Measurements from ENCODE around the gene APEH. TPM values are rescaled to one million over a fixed set of nuclear protein-coding genes. Genes with fewer than 3 reads are reported as not detected.

The APEH gene
- total and polyA plus RNA-seq, 2 experiments from 2014 or later, result 170 to 264 TPM

DNA sequence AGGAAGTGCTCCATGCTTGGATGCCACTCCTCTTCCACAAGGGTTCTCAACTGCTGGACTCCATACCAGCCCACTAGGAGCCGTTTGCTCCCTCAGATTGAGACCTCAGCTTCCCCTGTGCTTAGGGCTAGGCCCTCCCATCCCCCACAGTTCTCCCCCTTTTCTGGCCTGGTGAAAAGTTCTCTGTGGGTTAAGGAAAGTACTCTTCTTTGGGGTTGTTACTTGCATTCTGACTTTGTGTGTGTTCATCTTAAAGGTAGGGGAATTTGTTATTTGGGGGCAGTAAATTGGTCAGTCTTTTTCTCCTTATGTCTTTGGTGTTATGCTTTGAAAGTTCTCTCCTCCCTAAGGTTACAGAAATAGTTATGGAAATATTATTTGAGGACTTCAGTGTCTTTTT lies 24.0 kb upstream of the APEH start (continued):
- TF ChIP-seq CTCF (conservative IDR thresholded peaks at IDR 0.05; ENCODE audit: low read depth in 2 of 2) (no peak), JUNB (IDR thresholded peaks at IDR 0.05; ENCODE audit: unreplicated experiment) (no peak), ZNF114 (CRISPR knock-in tag; IDR thresholded peaks at IDR 0.05) (no peak)
- TF ChIP-seq, protein P1, sequence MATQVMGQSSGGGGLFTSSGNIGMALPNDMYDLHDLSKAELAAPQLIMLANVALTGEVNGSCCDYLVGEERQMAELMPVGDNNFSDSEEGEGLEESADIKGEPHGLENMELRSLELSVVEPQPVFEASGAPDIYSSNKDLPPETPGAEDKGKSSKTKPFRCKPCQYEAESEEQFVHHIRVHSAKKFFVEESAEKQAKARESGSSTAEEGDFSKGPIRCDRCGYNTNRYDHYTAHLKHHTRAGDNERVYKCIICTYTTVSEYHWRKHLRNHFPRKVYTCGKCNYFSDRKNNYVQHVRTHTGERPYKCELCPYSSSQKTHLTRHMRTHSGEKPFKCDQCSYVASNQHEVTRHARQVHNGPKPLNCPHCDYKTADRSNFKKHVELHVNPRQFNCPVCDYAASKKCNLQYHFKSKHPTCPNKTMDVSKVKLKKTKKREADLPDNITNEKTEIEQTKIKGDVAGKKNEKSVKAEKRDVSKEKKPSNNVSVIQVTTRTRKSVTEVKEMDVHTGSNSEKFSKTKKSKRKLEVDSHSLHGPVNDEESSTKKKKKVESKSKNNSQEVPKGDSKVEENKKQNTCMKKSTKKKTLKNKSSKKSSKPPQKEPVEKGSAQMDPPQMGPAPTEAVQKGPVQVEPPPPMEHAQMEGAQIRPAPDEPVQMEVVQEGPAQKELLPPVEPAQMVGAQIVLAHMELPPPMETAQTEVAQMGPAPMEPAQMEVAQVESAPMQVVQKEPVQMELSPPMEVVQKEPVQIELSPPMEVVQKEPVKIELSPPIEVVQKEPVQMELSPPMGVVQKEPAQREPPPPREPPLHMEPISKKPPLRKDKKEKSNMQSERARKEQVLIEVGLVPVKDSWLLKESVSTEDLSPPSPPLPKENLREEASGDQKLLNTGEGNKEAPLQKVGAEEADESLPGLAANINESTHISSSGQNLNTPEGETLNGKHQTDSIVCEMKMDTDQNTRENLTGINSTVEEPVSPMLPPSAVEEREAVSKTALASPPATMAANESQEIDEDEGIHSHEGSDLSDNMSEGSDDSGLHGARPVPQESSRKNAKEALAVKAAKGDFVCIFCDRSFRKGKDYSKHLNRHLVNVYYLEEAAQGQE (IDR thresholded peaks at IDR 0.05; ENCODE audit: unreplicated experiment), result no peak

- H3K4me3 Mint-ChIP-seq, result no peak overlapping the region
- no peak for DNase-seq (ENCODE audit: low spot score)
Measured at GRCh38 chr3:49650637-49651036, 23.5 kb upstream of the APEH start.

More at GRCh38 chr3:49650637-49651036, 23.5 kb upstream of the APEH start:
- no peaks in the 10 kb centered on the region for H3K4me1 ChIP-seq (ENCODE audit: insufficient read depth)
- Mint-ChIP-seq H3K27me3 (ENCODE audit: insufficient read depth, low read depth, poor library complexity) (peaks cover 16% of the 10 kb centered on the region), H3K9me3 (no peaks in the 10 kb centered on the region), H3K27ac (no peak overlapping the region), H3K36me3 (ENCODE audit: low read depth) (no peaks in the 10 kb centered on the region; the same call in 2 of the 3 replicates), H3K4me1 (peaks cover 4% of the 10 kb centered on the region; the same call in 1 of the 3 replicates)
- no peak overlapping the region for H3K27ac ChIP-seq (ENCODE audit: low read depth)
- H3K4me3 ChIP-seq, result no peak overlapping the region
- no peaks in the 10 kb centered on the region for H3K27me3 ChIP-seq (ENCODE audit: insufficient read depth)
- no peaks in the 10 kb centered on the region for H4K20me1 ChIP-seq (replicated peaks; ENCODE audit: insufficient read depth)
- H3K4me2 ChIP-seq, result no peak overlapping the region
- TF ChIP-seq POLR2AphosphoS5 (IDR thresholded peaks at IDR 0.05; ENCODE audit: low read depth) (no peak), ZNF114 (CRISPR knock-in tag; IDR thresholded peaks at IDR 0.05) (no peak), EZH2phosphoT487 (IDR thresholded peaks at IDR 0.05; ENCODE audit: unreplicated experiment) (no peak), CTCF (conservative IDR thresholded peaks at IDR 0.05; ENCODE audit: low read depth in 2 of 2) (no peak)
- H3K36me3 ChIP-seq (ENCODE audit: insufficient read depth), result no peaks in the 10 kb centered on the region
- no peak overlapping the region for H2AFZ ChIP-seq
- no peaks in the 10 kb centered on the region for H3K79me2 ChIP-seq (replicated peaks; ENCODE audit: insufficient read depth)
- H3F3A ChIP-seq (replicated peaks; ENCODE audit: low read depth), result no peaks in the 10 kb centered on the region
- H3K9me2 ChIP-seq (ENCODE audit: insufficient read depth), result no peaks in the 10 kb centered on the region
- ATAC-seq, result no peak

All from GM23338 (cell line).